ENCODE measurements around the gene SLC12A1.

DNA sequence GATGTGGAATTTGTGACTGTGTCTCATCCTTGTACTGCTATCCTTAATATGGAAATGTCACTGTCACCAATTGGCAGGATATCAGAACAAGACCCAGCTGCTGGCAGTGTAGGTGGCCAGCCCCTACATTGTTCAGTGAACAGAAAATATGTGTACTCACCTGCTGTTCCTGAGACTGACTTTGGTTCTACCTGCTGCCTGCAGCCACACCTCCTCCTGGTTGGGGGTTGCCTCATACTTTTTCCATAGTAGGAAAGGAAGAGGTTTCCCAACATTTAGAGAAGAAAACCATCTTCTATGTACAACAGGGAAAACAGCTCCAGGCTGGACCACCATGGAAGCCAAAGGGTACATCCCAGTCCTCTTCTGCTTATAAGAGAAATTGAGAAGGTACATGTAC lies 35.9 kb downstream of the SLC12A1 start:
- TF ChIP-seq NR3C1 (IDR thresholded peaks at IDR 0.05) (no peak), CBX2 (IDR thresholded peaks at IDR 0.05; ENCODE audit: borderline replicate concordance, low read depth) (no peak), RFX5 (IDR thresholded peaks at IDR 0.05) (no peak), GATA3 (IDR thresholded peaks at IDR 0.05; ENCODE audit: borderline replicate concordance) (no peak), HOXB13 (CRISPR knock-in tag; IDR thresholded peaks at IDR 0.05; ENCODE audit: low read depth) (no peak), EP300 (IDR thresholded peaks at IDR 0.05) (no peak), POLR2AphosphoS2 (conservative IDR thresholded peaks at IDR 0.05; ENCODE audit: low read length) (no peak), ZC3H11A (IDR thresholded peaks at IDR 0.05) (no peak), CHD4 (IDR thresholded peaks at IDR 0.05; ENCODE audit: borderline replicate concordance) (no peak), ESRRA (IDR thresholded peaks at IDR 0.05; ENCODE audit: borderline replicate concordance, low read length) (no peak), MYC (IDR thresholded peaks at IDR 0.05; ENCODE audit: borderline replicate concordance, low read length) (no peak), POLR2A (IDR thresholded peaks at IDR 0.05; ENCODE audit: low read length) (no peak)
- TF ChIP-seq, protein P1, sequence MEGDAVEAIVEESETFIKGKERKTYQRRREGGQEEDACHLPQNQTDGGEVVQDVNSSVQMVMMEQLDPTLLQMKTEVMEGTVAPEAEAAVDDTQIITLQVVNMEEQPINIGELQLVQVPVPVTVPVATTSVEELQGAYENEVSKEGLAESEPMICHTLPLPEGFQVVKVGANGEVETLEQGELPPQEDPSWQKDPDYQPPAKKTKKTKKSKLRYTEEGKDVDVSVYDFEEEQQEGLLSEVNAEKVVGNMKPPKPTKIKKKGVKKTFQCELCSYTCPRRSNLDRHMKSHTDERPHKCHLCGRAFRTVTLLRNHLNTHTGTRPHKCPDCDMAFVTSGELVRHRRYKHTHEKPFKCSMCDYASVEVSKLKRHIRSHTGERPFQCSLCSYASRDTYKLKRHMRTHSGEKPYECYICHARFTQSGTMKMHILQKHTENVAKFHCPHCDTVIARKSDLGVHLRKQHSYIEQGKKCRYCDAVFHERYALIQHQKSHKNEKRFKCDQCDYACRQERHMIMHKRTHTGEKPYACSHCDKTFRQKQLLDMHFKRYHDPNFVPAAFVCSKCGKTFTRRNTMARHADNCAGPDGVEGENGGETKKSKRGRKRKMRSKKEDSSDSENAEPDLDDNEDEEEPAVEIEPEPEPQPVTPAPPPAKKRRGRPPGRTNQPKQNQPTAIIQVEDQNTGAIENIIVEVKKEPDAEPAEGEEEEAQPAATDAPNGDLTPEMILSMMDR (IDR thresholded peaks at IDR 0.05), result no peak
- TF ChIP-seq, protein P2, sequence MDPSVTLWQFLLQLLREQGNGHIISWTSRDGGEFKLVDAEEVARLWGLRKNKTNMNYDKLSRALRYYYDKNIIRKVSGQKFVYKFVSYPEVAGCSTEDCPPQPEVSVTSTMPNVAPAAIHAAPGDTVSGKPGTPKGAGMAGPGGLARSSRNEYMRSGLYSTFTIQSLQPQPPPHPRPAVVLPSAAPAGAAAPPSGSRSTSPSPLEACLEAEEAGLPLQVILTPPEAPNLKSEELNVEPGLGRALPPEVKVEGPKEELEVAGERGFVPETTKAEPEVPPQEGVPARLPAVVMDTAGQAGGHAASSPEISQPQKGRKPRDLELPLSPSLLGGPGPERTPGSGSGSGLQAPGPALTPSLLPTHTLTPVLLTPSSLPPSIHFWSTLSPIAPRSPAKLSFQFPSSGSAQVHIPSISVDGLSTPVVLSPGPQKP (IDR thresholded peaks at IDR 0.05; ENCODE audit: low read depth, low read length), result no peak
